KG1 (cell line): ENCODE measurements around the gene EPHA1.

ENCODE experiments used
- DNase-seq: peaks from one replicate; lab custom pipeline; 2025; lab: John Stamatoyannopoulos, UW

Gene EPHA1

DNA sequence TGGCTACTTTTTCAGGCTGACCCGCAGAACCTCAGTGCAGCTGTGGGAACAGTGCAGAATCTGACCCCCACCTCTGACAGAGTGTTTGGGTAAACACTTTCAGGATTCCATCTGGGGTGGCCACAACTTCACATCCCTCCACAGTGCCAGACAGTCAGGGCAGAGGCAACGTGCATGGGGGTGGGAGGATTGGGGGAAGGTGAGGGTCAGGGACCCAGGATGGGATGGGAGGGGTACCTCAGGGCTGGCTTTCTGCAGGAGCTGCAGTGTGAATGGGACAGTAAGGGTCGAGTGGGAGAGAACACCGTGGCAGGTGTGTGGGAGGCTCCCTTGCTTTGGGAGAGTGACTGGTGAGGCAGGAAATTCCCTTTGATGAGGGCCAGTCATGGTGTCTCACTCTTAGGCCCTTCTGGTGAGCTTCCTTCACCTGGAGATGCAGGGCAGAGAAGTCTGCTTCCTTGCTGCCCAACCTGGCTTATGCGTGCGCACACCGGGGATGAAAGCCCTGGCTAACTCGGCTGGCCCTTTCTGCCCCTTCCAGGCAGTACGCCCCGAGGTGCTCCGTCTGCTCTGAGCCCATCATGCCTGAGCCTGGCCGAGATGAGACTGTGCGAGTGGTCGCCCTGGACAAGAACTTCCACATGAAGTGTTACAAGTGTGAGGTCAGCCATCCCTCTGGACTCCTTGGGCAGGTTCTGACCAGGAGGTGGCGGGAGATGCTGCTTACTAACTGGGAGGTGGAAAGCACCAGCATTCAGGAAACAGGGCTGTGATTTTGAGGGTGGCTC is 19.1 kb downstream of the EPHA1 start:
- DNase-seq: no peak

DNA sequence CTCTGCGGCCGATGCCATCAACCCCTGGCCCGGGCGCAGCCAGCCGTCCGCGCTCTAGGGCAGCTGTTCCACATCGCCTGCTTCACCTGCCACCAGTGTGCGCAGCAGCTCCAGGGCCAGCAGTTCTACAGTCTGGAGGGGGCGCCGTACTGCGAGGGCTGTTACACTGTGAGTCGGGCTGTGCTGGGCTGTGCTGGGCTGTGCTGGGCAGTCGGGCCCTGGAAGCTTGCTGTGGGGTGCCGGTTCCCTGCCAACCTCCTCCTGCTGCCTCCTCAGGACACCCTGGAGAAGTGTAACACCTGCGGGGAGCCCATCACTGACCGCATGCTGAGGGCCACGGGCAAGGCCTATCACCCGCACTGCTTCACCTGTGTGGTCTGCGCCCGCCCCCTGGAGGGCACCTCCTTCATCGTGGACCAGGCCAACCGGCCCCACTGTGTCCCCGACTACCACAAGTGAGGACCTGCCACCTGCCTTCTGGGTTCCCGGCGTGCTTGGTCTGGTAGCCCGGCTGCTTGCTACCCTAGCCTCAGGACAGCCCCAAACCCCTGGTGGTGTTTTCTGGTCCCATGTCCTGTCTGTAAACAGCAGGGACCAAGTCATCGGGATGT is 20.1 kb downstream of the EPHA1 start:
- DNase-seq: no peak

DNA sequence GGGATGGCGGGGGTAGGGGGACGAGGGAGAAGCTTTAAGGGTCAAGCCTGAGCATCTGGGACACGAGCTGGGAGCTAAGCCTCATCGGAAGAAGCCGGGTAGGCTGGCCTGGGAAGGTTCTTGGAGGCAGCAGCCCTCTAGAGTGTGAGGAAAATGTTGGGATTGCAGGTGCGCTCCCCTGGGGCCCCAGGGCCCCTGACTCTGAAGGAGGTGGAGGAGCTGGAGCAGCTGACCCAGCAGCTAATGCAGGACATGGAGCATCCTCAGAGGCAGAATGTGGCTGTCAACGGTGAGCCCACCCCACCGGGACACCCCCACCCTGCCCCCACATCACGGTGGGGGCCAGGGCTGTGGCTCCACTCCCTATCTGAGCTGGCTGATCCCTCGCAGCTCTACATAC is 20.6 kb downstream of the EPHA1 start:
- no peak for DNase-seq

DNA sequence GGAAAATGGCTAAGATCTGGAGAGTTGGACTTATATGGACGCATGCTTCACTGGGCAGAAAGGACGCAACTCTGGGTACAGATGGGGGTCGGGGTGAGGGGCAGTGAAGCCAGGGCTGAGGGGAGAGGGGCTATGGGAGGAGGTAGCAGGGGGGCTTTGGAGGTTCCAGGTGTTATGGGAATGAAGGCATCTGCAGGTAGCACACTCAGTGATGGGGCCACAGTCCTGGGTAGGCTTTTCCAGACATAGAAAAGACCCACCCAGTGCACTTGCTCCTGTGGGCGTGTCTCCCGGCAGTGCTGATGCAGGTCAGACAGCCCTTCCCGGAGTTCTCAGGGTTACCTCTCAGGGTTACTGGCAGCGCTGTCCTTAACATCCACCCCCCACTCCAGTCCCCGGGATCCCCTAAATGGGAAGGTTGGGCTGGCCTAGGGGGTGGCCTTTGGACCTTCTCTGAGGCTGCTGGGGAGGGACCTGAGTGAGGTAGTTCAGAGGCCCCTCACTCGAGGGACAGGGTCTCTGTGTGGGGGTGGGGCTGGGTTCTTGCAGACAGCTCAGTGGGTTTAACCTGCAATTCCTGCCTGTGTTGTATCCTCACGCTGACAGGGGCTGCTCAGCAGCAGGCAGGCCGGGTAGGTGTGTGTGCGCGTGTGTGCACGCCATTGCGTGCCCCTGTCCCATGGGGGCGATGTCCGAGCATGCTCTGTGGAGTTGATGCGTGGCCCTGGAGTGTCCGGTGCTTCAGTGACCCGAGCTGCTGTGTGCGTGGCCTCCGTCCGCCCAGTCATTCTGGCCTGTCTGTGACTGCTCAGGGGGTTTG is 21.3 kb downstream of the EPHA1 start:
- no peak for DNase-seq

DNA sequence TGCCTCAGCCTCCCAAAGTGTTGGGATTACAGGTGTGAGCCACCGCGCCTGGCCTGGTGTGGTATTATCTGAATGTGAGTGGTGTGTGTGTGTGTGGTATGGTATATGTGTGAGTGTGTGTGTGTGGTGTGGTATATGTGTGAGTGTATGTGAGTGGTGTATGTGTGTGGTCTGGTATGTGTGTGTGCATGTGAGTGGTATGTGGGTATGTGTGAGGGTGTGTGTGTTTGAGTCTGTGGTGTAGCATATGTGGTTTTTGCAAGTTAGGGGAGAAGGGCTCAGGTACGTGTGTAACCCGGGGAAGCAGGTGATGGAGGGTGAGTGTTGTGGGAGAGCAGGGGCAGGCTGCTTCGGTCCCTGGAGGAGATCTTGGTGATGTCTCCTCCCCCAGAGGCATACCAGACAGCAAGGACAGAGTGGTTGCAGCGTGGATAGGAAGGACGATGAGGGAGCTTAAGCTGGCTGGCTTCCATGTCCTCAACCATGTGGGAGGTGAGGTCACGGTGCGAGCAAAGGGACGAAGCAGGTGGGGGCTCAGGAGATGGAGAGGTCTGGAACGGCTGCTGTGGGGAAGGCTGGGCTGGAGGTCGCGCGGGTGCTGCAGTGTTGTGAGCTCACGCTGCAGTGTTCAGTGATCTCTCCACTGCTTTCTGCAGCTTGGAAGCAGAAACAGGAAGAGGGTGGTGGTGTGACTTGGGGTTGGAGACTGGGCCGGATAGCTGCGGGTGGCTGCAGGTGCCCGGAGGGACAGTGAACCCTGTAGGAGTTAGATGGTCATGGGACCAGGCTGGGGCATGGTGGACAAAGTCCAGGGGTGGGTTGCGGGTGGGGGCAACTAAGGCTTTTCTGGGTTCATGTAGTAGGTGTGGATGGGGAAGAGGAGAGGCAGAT is 22.5 kb downstream of the EPHA1 start:
- DNase-seq: no peak

DNA sequence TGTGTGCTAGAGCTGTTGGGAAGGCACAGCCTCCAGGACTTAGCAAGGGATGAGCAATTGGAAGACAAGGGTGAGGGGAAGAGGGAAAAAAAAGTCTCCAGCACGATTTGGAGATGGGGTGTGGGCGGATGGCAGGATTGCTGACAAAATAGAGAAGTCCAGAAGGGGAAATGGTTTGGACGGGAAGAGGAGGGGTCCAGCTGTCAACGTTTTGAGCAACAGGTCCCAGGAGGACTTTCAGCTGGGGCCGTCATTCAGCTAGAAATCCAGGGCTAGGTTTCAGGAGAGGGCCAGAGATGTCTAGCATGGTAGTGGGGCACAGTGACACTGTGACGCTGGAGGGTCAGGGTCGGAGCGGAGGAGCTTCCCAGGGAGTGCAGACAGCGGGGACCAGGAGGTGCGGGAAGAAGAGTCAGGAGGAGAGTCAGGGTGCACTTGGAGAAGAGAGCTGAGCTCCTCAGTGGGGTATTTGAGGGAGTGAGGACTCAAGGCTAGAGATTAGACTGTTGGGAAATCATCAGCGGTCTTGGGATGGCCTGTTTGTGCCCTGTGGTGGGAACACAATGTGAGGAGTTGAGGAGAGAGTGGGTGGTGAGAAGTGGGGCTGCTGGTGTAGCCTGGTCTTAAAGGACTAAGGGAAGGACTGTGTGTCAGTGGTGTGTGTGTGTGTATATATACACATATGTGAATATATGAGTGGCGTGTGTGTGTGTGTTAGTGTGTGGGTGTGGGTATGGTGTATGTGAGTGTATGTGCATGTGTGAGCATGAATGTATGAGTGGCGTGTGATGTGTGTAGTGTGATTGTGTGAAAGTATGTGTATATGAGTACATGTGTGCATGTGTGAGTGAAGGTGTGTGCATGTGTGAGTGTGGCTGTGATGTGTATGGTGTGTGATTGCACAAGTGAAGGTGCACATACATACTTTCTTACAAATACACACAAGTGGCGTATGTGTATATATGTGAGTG is 23.7 kb downstream of the EPHA1 start:
- DNase-seq: no peak

DNA sequence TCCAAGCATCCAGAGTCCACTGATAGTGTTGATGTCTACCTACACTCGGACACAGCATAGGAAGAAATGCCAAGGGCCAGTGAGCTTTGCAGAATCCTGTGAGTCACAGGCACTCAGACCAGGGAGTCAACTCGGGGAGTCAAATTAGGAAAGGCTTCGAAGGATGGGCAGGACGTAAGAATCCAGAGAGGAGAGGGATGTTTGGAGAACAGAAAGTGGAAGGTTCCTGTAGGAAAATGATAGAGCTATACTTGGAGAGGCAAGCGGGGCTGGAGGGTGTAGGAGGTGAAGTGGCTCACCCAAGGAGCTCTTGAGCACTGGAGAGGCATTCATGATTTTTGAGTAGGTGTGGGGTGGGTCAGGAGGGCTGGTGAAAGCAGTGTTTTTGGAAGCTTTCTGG is 24.5 kb downstream of the EPHA1 start:
- DNase-seq: no peak

DNA sequence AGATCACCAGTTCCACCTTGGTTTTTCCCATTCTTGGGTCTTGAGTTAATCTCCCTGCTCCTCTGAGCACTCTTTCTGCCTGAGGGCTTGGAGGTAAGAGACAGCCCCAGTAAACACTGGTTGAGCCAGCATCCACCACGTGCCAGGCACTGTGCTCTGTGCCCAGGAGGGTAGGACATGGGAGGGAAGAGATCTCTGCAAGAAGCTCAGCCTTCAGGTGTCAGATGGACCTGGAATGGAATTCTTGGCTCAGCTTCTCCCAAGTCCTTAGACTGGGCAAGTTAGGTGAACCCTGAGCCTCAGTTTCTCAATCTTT is 25.1 kb downstream of the EPHA1 start:
- no peak for DNase-seq

DNA sequence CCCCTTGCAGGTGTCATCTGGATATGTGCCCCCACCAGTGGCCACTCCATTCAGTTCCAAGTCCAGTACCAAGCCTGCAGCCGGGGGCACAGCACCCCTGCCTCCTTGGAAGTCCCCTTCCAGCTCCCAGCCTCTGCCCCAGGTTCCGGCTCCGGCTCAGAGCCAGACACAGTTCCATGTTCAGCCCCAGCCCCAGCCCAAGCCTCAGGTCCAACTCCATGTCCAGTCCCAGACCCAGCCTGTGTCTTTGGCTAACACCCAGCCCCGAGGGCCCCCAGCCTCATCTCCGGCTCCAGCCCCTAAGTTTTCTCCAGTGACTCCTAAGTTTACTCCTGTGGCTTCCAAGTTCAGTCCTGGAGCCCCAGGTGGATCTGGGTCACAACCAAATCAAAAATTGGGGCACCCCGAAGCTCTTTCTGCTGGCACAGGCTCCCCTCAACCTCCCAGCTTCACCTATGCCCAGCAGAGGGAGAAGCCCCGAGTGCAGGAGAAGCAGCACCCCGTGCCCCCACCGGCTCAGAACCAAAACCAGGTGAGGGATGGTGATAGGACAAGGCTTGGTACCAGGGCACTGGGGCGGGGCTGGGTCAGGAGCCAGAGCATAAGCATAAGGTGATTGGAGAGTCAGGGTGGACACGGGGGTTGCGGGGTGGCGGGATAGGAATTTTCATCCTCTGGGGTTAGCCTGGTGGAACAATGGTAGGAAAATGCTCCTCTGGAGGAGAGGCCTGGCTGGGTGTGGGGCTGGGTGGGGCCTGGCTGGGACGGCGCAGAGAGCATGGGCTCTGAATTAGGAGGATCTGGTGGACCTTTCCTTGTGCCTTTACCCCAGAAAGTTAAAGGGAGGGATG is 25.6 kb downstream of the EPHA1 start:
- DNase-seq: no peak

DNA sequence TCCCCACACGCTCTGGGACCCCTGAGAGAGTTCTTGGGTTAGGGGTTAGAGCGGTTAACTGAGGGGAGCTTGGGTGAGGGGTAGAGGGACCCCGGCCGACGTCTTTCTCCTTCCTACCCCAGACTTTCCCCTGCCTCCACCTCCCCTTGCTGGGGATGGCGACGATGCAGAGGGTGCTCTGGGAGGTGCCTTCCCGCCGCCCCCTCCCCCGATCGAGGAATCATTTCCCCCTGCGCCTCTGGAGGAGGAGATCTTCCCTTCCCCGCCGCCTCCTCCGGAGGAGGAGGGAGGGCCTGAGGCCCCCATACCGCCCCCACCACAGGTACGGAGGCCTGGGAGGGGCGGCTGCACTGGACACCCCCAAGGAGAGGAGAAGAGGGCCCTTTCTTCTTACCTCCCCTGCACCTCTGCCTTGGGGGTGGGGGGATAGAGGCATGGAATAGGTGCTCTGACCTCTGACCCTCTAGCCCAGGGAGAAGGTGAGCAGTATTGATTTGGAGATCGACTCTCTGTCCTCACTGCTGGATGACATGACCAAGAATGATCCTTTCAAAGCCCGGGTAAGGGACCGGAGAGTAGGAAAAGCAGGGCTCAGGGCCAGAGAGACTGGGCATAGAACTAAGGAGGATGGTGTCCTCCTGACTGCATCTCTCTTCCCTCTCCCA is 26.4 kb downstream of the EPHA1 start:
- no peak for DNase-seq

DNA sequence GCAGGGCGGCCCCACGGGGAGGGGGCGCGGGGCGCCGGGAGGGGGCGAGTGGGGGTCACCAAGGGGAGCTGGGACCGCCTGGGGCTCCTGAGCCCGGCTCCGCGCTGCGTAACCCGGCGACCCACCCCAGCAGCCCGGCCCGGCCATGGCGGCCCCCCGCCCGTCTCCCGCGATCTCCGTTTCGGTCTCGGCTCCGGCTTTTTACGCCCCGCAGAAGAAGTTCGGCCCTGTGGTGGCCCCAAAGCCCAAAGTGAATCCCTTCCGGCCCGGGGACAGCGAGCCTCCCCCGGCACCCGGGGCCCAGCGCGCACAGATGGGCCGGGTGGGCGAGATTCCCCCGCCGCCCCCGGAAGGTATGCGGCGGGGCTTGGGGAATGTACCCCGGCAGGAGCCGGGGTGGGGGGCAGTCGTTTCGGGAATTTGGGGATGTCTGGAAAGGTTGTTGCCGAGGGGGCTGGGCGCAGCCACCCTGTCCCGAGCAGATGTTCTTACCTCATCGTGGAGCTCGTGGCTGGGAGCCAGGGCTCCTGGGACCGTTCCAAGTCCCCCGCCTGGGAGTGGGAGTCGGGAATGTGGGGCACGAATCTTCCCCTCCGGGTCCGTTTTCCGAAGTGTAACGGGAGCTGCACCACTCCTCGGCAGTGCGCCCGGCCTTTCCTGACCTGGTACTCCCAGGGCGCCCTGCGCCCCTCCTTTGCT is 27.1 kb downstream of the EPHA1 start:
- DNase-seq: no peak

DNA sequence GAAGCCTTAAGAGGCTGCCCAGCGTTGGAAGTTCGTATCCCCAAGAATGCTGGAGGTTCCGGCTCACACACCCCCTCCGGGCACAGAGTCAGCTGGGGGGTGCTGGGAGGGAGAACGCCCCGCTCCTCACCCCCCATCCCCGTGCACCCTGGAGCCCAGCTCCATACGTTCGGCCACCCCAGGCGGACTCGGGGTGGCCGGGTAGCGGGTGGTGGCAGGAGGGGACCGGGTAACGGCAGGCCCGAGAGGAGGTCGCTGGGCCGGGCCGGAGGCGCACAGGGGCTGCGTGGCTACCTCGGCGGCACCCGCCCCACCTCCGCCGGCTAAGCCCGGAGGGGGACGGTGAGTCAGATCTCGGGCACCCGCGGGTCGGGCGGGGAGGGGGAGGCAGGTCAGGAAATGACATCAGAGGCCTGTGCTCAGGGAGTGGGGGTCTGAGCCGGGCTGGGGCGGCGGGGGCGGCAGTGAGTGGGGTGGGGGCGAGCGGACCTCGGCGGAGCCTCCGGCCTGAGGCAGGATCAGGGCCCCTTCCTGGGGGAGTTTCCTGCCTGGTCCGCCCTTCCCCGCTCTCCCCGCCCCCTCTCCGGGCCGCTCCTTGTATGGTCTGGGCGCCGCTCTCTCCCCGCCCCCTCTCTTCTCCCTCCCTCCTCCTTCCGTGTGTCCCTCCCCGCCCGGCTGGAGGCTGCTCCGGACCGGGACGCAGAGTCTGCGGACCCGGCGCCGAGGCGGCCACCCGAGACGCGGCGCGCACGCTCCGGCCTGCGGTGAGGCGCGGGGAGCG is 27.8 kb downstream of the EPHA1 start, which contains the start of gene ZYX:
ZYX (plus strand) TSS at position 700 of the 781 bp plus-strand sequence. CDS start 227 bp downstream, outside the sequence.
- peak; percentile 33 for DNase-seq

DNA sequence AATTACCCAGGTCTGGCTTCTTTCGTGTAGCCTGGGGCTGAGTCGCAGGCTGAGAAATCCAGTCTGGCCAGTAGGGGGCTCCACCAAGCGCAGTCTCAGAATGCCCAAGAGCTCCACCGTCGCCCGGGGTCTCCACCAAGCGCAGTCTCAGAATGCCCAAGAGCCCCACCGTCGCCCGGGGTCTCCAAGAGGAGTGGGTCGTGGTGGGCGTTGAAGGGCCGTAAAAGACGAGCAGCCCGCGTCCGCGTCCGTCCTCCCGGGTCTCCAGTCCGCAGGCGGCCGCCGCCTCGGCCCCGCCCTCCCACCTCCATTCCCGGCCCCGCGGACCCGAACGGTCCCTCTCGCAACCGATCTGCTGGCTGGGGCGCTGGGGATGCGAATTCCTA is 28.4 kb downstream of the EPHA1 start:
- DNase-seq: peak; percentile 32

DNA sequence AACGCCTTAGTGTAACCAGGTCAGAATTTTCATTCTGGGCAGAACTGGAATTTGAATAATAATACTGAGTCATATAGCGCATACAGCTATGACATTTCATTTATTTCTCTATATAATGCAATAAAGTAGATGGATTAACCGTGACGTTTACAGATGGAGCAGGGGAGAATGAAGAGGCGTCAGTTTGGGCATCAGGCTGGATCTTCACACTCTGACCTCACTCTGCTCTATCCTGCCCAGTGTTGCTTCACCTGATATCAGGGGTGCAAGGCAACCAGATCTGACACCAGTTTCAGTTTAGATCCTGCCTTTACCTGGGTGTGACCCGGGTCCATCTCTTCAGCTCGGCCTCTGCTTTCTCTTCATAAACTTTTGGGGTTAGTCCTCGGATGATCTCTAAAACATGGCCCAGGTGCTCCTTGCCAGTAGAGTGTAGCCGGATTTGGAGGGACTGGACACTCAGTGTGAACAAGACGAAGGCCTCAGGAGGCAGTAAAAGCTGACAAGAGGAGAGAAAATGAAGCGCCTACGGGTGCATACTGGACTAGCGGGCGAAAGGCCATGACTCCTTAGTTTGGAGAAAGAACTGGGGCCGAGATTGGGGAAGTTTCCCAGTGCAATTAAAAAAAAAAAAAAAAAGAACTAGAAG is 28.9 kb downstream of the EPHA1 start:
- DNase-seq: no peak

DNA sequence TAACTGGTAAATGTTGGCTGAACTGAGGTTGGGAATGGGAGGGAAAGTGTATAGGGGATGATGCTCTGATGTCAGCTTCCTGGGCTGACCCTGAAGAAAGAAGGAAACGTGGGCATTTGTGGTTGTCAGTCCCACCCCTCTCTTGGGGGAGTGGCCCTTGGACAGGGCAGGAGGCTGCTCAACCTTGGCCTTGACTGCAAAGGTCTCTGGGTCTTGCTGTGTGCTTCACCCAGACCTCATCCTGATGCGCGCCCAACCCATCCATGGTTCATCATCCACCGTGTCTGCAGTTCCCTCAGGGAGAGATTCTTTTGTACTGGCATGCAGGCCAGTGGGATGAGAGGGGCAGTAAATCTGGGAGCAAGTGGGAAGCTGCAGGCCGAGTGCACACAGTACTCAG is 32.3 kb downstream of the EPHA1 start:
- no peak for DNase-seq

DNA sequence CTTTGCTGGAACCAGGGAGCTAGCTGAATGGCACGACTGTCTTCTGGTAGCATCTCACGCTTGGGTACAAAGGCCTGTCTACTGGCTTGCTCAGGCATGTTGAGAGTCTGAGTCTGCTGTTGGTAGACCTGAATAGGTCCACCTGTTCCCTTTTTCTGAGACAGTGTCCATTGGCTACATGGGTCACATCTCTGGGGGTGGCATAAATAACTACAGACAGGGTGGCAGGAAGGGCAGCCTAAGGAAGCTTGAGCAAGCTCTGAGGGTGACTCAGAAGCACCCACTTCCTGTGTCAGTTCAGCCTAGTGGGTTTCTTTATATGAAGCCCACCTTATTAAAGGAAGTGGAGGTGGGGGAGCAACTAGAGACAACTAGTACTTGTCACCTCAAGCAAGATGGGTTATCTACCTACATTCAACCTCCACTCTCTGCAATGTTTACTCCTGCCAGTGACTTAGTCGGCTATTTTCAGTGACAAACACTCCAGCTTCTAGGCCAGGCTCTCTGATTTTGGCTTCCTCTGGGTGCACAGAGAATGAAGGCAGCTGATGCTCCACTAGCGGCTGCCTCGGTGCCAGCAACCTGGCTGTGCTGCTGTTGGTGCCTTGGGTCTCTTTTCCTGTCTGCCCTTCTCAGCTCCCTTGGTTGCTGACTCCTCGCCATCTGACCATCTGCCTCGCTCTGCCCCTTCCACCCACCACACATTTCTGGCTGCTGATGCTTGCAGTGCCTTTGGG is 33.2 kb downstream of the EPHA1 start:
- peak; percentile 50 for DNase-seq

DNA sequence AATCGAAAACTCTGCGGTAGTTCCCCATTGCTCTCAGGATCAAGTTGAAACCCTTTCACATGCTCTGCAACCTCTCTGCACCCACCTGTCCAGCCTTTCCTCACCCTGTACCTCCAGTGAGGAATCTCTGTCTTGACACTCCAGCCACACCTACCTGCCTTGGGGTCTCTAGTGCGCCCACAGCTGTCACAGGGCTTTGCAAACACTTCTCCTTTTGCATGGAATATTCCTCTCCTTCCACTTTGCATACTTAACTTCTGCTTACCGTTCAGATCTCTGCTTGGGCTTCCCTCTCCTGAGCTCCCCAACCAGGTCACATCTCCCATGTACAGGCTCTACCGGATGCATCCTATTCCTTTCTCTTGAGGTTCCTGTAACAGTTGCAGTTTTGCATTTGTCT is 34.1 kb downstream of the EPHA1 start:
- no peak for DNase-seq
